T-helper 22 cell (primary cell): Measurements from ENCODE around the gene HEPACAM.
"Not testable (repeated sequence)": the region's sequence is repeated elsewhere in the genome, so short reads cannot be mapped to it uniquely, and the experiment has no call there.

ENCODE experiments used
- DNase-seq: peaks from one replicate; pipeline ENCODE4 v3.0.0-alpha.2; 2020; ENCODE audit warnings: low read depth

Gene HEPACAM, protein sequence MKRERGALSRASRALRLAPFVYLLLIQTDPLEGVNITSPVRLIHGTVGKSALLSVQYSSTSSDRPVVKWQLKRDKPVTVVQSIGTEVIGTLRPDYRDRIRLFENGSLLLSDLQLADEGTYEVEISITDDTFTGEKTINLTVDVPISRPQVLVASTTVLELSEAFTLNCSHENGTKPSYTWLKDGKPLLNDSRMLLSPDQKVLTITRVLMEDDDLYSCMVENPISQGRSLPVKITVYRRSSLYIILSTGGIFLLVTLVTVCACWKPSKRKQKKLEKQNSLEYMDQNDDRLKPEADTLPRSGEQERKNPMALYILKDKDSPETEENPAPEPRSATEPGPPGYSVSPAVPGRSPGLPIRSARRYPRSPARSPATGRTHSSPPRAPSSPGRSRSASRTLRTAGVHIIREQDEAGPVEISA

DNA sequence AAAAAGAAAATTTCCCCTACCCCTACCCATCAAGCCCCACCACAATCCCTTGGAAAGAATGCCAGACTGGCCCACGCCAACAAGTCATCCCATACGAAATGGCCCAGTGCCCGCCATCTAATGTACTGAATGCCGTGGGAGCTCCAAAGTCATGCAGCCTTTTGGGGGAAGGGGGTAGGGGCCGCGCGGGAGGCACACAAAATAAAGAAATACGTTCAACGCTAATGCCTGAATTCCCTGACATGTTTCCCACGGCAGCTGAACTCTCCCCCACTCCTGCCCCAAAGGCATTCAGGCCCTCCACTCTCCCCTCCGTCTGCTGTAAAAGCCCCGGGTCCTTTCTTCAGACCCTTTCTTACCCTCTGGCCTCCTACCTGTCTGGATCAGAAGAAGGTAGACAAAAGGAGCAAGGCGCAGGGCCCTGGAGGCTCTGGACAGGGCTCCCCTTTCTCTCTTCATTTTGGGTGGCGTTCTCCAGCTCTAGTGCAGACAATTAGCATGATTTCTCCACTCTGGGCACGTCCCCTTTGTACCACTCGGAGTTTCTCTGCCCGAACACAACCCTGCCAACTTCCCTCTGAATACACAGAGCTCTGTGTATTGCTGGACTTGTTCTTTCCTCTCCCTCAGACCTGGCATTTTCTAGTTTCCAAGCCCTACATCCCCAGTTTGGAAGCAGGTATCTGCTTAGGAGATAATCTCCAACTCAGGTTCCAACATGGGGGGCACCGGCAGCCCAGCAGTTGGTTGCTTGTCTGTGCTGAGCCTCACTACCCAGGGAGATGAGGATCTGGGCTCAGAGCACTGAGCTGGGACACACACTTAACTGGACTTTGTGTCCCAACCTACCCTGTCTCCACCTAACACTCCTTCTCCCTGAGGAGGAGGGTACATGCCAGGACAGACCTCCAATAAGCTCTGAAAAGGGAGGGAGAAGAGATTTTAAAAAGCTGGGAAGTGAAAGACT lies at the start of gene HEPACAM:
Gene HEPACAM (minus strand): TSS at position 500 of the 967 bp plus-strand sequence. CDS start 41 bp downstream, at position 459.
- no peak for DNase-seq

DNA sequence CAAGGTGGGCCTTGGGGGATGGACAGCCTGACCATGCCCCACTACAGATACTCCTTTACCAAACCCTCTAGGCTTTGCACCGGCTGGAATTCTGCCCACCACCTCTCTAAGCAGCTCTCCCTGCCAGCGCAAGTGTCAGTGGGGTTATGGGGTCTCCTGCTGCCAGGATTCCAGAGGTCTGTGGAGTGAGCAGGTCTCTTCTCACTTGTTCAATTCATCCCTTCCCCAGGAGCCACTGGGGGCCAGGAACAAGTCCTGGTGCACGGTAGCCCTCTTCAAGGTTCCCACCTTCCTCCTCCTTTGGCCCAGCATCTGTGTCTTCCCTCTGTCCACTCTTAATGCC lies 48.6 kb upstream of the HEPACAM start:
- no peak for DNase-seq

DNA sequence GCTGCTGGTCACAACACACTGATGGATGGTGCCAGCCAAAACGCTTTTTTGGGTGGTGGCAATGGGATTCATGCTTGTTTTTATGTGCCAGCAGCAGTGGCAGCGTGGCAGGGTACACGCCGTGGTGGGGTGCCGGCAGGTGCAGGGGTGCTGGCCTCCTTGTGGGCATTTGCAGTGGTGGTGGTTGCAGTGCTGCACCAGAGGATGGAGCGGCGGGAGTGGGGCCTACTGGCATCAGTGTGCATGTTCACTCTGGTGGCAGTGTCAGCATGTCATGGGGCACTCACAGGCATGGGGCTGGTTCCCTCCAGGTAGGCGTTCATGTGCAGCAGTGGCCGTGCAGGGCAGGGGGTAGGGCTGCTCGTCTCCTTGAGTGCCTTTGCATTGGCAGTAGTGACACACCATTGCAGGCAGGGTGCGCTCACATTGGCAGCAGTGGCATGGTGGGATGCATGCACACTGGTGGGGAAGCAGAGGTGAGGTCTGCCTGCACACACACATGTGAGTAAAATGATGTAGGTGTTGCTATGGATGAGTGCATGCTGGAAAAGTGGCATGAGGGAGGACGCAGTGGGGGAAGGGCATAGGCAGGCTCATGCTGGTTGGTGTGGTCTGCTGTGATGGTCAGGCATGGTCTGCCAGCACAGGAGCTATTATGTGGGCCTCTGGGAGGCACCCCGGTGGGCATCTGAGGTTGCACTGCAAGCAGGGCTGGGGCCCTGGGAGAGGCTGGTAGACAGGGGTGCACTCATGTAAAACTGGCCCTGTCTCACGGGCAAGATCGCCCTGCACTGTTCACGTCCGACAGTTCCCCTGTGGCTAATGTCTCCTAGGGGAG lies 48.0 kb upstream of the HEPACAM start:
- DNase-seq = no peak

DNA sequence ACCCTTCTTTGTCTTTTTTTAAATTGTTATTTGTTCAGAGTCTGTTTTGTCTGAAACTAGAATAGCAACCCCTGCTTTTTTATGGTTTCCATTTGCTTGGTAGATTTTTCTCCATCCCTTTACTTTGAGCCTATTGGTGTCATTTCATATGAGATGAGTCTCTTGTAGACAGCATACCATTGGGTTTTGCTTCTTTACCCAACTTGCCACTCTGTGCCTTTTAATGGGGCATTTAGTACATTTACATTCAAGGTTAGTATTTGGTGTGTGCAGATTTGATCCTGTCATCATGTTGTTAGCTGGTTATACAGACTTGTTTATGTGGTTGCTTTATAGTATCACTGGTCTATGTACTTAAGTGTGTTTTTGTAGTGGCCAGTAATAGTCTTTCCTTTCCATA lies 46.2 kb upstream of the HEPACAM start:
- DNase-seq = no peak

DNA sequence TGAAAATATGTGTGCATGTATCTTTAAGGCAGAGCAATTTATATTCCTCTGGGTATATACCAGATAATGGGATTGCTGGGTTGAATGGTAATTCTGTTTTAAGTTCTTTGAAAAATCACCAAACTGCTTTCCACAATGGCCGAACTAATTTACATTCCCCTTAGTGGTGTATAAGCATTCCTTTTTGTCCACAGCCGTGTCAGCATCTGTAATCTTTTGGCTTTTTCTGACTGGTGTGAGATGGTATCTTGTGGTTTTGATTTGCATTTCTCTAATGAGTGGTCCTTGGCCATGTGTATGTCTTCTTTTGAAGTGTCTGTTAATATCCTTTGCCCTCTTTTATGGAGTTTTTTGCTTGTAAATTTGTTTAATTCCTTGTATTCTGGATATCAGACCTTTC lies 42.5 kb upstream of the HEPACAM start:
- DNase-seq = no peak

DNA sequence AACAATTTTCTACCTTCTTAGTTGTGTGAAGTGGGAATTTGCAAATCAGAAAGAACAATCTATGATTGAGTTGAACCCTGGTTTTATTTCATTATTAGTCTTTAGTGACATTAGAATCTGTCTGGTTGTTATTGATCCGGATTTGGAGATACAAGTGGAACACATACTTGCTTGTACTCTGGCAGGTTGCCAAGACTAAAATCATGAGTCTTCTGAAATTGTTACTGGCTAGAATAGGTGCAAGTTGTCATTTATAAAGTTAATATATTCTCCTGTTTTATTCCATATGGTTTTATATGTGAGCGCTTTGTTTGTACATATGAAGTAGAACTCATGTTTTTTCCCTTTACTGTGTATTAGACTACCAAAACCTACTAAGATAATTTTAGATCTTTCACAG lies 41.2 kb upstream of the HEPACAM start:
- no peak for DNase-seq

DNA sequence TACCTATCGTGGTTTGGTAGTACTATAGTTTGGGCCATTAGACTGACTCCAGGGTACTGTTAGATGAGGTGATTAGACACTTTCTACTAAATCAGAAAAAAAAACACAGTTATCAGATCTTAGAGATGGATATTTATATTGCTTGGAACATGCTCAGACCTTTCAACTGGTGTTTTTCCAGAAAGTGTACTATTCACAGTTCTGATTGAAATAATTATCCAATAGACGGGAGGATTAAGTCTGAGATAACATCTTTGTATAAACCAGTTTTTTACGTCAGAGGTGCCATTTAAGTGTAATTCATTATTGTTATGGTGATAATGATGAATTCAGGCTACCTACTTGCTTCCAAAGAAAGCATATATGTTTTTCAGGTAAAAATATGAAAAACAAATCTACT lies 40.7 kb upstream of the HEPACAM start:
- DNase-seq = no peak

DNA sequence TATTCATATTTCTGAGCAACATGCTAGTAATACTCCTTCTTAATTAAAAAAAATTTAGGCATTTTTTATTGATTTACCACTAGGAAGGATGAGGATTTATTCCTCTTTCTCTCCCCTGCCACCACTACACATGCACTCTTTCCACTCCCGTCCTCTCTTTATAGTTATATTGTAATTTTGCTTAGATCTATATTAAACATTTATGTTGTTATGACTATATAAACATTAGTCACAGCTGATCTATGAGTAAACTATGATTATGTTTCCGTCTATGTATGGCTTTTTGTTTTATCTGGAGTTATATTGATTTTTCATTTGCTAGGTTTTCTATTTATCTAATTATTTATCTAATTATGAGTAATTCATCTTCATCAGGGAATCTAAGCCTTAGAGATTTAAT lies 36.0 kb upstream of the HEPACAM start:
- DNase-seq = no peak

DNA sequence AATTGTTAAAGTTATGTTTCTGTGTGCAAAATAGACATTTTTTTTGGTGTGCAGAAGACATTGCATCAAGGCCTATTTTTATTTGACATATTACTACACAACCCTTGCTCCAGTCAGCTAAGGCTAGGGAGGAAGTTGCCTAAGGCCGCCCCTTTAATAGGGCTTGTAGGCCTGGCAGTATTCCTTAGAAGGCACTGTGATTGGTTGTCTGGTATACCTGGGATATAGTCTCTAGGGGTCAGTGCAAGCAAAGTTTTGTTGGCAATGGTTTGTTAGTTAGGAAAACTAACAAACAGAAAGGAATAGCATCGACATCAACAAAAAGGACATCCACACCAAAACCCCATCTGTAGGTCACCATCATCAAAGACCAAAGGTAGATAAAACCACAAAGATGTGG lies 35.1 kb upstream of the HEPACAM start:
- DNase-seq = no peak

DNA sequence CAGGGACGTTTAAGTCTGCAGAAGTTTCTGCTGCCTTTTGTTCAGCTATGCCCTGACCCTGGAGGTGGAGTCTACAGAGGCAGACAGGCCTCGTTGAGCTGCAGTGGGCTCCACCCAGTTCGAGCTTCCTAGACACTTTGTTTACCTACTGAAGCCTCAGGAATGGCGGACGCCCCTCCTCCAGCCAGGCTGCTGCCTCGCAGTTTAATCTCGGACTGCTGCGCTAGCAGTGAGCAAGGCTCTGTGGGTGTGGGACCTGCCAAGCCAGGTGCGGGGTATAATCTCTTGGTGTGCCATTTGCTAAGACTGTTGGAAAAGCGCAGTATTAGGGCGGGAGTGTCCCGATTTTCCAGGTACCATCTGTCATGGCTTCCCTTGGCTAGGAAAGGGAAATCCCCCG lies 32.4 kb upstream of the HEPACAM start:
- not testable (repeated sequence) for DNase-seq

DNA sequence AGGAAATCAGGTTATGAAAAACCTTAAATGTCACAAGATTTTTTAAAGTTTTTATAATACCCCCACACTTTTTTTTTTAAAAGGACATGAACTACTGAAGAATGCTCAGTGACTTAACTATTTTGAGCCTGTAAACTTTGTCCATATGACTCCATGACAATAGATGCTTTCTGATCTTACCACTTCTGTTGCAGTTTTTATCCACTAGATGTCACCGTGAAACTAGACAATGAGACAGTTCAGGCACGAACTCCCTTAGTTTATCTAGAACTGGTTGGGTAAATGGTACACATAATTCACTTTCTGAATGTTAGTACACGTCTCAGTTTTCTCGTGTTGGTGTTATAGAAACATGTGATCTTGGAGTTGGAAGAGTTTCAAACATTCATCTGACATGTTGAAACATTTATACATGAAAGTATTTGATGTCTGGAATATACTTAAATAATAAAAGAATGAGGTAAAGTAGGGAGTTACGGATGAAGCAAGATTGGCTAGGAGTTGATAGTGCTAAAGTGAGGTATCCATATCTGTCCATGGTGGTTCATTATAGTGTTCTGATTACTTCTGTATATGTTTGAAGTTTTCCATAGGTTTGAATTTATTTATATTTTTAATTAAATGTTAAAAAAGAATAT lies 26.2 kb upstream of the HEPACAM start:
- no peak for DNase-seq

DNA sequence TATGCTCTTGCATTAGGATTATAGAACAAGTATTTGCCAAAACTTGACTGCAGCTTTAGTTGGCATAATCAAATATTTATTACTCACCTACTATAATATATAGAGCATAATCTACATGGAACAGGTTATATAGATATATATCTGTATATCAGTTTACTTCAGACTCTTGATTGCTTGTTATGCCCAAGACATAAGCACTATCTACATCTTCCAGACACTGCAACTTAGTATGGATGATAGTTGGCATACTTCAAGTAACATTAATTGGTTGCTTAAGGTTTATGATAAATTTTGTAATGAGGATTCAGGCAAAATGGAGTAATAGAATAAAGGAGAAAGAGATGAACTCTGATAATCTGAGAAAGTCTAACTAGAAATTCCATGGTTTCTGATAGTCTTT lies 19.2 kb upstream of the HEPACAM start:
- no peak for DNase-seq

DNA sequence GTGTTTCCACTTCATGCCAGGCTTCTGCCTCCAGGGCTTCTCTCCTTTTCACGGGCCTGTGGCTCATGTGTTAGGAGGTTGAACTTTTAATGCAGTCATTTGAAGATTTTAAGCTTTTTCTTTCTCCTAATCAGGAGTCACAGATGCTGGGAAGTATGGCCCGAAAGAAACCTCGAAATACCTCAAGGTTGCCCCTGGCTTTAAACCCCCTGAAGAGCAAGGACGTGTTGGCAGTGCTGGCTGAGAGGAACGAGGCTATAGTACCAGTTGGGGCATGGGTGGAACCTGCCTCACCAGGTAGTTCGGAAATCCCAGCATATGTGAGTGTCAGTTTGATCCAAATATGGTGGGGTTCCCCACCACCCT lies 18.7 kb upstream of the HEPACAM start:
- DNase-seq = no peak

DNA sequence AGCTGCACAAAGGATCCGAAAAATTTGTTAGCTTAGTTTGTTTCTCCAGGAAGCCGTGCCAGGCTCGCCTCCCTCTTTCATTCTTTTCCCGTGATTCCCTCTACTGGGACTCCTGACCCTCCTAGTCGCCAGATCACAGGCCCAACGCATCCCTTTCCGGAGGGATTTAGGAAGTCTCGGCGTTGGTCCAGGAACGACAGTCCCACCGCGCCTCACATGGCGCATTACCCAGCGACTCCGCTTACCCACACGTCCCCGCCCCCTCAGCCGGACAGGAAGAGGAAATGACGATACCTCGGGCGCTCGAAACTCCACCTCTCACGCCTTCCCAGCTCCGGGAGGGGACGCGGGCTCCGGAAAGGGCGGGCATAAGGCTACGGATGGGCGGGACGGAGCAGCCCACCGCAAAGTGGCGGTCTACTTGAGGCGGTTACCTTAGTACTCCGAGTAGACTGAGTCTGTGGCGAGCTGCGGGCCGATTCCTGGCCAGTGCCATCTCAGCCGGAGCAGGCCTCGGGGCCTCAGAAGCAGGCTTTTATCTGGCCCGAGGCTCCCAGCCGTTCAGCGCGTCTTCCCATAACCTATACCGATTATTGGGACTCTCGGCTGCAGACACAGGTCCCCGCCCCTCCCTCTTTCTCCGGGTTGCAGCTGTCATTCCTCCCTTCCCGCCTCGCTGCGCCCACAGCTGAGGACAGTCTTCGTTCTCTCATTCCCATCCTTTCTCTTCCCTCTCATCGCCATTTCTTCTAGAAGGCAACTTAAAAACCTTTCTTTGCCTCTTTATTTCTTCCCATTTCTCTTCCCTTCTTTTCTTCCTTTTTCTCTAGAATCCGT lies 18.1 kb upstream of the HEPACAM start, which contains the start of gene CCDC15:
Gene CCDC15 (plus strand): TSS at position 450 of the 837 bp plus-strand sequence. CDS start 531 bp downstream, outside the sequence.
- DNase-seq = peak; percentile 90

DNA sequence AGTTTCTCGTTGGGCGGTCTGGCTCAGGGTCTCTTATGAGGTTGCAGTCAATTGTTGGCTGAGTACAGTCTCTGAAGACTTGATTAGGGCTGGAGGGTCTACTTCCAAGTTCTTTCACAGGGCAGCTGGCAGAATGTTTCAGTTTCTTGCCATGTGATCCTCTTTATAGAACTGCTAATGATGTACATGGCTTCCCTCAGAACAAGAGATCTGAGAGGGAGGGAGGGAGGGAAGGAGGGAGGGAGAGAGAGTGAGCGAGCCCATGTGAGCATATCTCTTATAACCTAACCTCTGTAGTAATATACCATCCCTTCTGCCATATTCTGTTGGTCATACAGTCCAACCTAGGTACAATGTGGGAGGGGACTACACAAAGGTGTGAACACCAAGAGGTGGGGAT lies 15.5 kb upstream of the HEPACAM start:
- no peak for DNase-seq

DNA sequence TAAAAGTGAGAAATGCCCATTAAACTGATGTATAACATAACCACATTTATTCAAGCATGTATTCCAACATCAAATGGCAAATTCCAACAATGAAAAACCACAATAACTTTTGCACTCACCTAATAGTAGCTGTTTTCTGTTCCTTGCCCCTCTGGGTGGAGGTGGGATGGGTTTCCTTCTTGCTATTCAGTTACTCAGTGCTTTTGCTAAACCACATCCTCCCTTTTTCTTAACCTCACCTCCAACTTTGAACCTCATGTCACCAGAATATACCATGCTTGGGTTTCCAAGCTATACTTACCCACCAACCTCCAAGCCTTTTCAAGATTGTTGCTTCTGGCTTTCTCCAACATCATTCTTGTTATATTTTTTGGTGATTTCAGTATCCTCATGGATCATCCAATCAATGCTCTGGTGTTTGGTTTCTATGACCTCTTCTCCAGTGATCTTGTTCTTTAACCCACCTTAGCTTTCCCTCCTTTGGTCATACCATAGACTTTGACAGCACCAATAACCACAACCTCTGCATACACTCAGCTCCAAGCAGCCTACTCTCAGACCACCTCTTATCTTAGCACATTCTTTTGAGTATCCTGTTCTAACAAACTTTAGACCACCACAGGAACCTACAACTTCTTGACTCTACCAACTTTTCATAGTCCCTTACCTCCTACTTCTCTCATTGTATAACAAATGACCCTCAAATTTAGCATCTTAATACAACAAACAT lies 14.9 kb upstream of the HEPACAM start:
- no peak for DNase-seq

DNA sequence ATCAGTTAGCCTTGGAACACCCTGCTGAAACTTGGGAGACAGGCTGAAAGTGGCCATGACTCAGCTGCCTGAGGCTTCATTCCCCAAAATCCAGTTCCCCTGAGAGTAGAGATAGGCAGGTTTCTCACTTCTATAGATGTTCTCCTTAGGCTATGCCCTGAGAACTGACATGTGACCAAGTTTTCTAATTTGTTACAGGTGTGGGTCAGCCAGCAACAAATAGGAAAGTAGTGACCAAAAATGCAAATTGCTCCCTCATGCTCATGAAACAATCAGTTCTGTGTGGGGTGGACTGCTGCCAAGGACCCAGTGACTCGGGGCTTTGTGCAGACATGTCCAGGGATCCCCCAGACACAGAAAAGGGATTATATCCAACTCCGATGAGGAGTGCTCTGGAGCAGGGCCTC lies 10.9 kb upstream of the HEPACAM start:
- DNase-seq = no peak

DNA sequence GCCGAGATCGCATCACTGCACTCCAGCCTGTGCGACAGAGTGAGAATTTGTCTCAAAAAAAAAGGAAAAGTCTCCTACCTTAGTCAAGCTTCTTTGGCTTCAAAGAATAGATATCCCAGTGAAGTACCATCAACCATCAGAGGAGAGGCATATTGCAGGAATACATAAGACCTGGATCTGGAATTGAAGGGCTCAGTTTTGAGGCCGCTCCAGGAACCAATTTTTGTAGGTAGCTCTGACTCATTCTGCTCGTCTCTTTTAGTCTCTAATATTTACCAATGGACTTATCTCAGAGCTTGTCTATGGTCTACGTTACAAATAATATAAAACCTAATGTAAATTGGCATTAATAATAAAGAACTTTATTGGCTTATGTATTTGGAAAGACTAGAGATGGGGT lies 10.0 kb upstream of the HEPACAM start:
- DNase-seq = no peak

DNA sequence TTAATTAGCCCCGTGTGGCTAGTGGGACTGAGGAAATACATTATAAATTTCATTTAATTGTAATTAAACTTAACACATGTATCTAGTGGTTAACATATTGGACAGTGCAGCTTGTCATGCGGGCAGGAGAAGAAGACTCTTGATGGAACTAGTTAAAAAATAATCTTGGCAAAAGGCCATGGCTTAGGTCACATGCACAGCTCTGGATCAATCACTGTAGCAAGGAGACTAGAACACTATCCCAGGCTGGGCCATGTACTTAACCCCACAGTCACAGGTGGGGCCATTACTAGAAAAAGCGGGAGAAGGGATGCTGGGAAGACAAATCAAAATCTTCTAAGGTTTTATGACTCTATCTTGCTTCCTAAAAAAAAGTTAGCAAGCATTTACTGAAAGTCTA lies 8.7 kb upstream of the HEPACAM start:
- DNase-seq = no peak

DNA sequence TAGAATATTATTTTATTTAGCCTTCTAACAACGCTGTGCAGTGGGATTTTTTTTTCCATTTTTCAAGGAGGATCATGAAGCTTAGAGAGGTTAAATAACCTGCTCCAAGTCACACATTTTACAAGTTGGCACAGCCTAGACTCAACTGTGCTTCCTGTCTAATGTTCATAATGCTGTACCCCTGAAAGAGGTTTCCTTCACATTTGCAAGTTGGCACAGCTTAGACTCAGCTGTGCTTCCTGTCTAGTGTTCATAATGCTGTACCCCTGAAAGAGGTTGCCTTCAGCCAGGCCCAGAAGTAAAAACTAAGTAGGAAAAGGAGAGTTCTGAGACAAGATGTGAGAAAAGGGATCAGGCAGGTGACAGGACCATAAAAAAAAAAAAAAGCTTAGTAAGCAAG lies 7.9 kb upstream of the HEPACAM start:
- no peak for DNase-seq
